Parathyroid adenoma (tissue), 2 donors: ENCODE data around the gene TMEM132D.

Experiments
- H2AFZ ChIP-seq: fragments of 300-600 bp; sonication (generic); one replicate; pipeline ENCODE4 v1.7.0; 2017; ENCODE audit warnings: antibody characterized with exemption, mild to moderate bottlenecking
- H3K27ac ChIP-seq: fragments of 300-600 bp; sonication (generic); one replicate; pipeline ENCODE4 v1.7.0; 2017
- H3K27me3 ChIP-seq: fragments of 300-600 bp; sonication (generic); one replicate; pipeline ENCODE4 v1.7.0; 2017; ENCODE audit warnings: low read length; ENCODE audit not compliant: control insufficient read depth, insufficient read depth
- H3K36me3 ChIP-seq: fragments of 300-600 bp; sonication (generic); one replicate; pipeline ENCODE4 v1.7.0; 2017; ENCODE audit warnings: low read length; ENCODE audit not compliant: control insufficient read depth, insufficient read depth
- H3K4me1 ChIP-seq: fragments of 300-600 bp; sonication (generic); one replicate; pipeline ENCODE4 v1.7.0; 2017; ENCODE audit warnings: control low read depth
- H3K4me2 ChIP-seq: fragments of 300-600 bp; sonication (generic); one replicate; pipeline ENCODE4 v1.7.0; 2017; ENCODE audit warnings: low read length
- H3K4me3 ChIP-seq: fragments of 300-600 bp; sonication (generic); one replicate; pipeline ENCODE4 v1.7.0; 2017; ENCODE audit warnings: low read depth, low read length
- H3K79me2 ChIP-seq: fragments of 300-600 bp; sonication (generic); one replicate; pipeline ENCODE4 v1.7.0; 2017; ENCODE audit warnings: control low read depth
- H3K9ac ChIP-seq: fragments of 300-600 bp; sonication (generic); one replicate; pipeline ENCODE4 v1.7.0; 2017; ENCODE audit warnings: mild to moderate bottlenecking
- H3K9me3 ChIP-seq: fragments of 300-600 bp; sonication (generic); one replicate; pipeline ENCODE4 v1.7.0; 2017; ENCODE audit warnings: low read length; ENCODE audit not compliant: control insufficient read depth
- CTCF ChIP-seq: fragments of 300-600 bp; sonication (generic); IDR thresholded peaks from one replicate; pipeline ENCODE4 v1.7.0; 2017; ENCODE audit warnings: antibody characterized with exemption, mild to moderate bottlenecking
- donor health status: primary hyperparathyroidism.

Gene TMEM132D

GRCh38 chr12:129096184-129096583, 807.6 kb downstream of the TMEM132D start:
- Histone ChIP-seq H3K36me3 (no peaks in the 10 kb centered on the region), H3K27me3 (no peaks in the 10 kb centered on the region), H3K27ac (no peak overlapping the region)

GRCh38 chr12:129089576-129089975, 814.2 kb downstream of the TMEM132D start:
- Histone ChIP-seq H2AFZ (no peak overlapping the region), H3K9ac (no peak overlapping the region), H3K4me1 (no peaks in the 10 kb centered on the region), H3K36me3 (no peaks in the 10 kb centered on the region), H3K27ac (no peak overlapping the region), H3K4me2 (no peak overlapping the region), H3K4me3 (no peak overlapping the region), H3K9me3 (no peaks in the 10 kb centered on the region), H3K79me2 (no peaks in the 10 kb centered on the region), H3K27me3 (no peaks in the 10 kb centered on the region)
- TF ChIP-seq CTCF: no peak

More at GRCh38 chr12:129096184-129096583, 807.6 kb downstream of the TMEM132D start:
- Histone ChIP-seq H3K4me3 (no peak overlapping the region), H3K9me3 (no peaks in the 10 kb centered on the region), H2AFZ (no peak overlapping the region), H3K4me2 (no peak overlapping the region), H3K4me1 (no peaks in the 10 kb centered on the region), H3K79me2 (no peaks in the 10 kb centered on the region), H3K9ac (no peak overlapping the region)
- no peak for TF ChIP-seq CTCF

DNA sequence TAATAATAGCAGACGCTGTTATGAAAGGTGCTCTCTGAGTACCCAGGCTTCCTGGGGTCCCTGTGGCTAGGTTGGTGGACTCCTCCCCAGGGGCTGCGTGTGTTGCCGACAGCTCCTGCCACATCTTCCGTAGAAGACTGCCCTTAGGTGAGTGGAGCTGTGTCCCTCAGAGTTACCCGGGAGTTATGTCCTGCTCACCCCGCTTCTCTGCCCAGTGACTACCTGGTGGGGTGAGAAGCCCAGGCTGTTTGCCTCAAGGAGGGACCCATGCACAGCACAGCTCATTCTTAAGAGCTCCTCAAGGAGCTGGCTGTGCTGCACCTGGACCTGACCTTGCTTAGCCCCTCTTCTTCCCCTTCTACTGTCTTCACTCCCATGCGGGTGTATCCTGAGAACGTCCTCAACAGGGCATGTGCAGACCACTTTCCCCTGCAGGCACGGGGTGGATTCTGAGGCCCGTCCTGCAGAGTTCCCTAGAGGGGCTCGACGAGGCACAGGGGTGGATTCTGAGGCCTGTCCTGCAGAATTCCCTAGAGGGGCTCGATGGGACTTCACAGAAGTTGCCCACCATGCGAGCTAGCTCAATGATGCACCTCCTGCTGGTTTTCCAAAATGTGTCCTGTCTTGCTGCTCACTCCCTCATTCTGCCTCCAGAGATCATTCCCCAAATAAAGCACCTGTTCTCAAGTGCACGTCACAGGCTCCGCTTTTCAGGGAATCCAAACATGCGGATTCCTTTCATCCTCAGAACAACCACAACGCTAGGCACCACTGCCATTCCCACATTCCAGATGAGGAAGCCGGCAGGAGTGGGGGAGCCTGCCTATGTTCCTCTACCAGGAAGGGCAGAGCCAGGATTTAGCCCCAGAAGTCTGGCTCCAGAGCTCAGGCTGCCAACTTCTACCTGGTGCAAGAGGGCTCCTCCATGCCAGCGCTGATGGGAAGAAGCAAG, 818.7 kb downstream of the TMEM132D start:
- no peak for TF ChIP-seq CTCF
- Histone ChIP-seq H3K9ac (no peak overlapping the region), H3K79me2 (no peaks in the 10 kb centered on the region), H3K27me3 (no peaks in the 10 kb centered on the region), H3K4me1 (no peaks in the 10 kb centered on the region), H3K36me3 (no peaks in the 10 kb centered on the region), H3K9me3 (no peaks in the 10 kb centered on the region), H3K27ac (no peak overlapping the region), H3K4me2 (no peak overlapping the region), H3K4me3 (no peak overlapping the region), H2AFZ (no peak overlapping the region)

DNA sequence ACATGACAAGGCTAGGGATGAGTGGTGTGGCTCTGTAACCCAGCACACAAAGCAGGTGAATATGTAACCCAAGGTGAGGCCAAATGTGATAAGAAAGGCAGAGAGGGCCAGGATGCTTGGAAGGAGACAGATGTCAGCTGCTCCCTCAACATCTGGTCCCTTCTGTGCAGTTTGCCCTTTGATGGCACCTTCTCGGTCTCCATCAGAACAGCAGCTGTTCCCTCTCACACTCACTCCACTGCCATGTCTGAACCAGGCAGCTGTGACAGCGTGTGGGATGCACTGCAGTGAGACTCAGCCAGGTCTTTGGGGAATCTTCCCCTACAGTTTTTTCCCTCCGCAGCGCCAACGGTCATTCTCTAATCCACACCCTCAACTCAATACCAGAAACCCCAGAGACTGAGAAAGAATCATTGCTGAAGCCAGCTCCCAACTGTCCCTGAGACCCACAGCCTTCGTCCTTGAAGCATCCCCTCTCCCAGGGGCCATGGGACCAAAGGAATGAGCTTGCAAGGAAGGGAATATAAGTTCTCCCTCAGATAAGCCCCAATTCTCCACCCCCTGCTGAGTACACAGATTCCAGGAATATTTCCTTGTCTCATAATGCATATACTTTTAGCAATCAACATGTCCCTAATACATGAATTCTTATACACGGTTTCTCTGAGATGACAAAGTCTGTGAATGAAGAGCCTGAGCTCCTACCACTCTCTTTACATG, 820.5 kb downstream of the TMEM132D start:
- Histone ChIP-seq H3K9ac (no peak overlapping the region), H3K36me3 (no peaks in the 10 kb centered on the region), H3K4me3 (no peak overlapping the region), H3K27me3 (no peaks in the 10 kb centered on the region), H3K4me1 (no peaks in the 10 kb centered on the region), H3K27ac (no peak overlapping the region), H3K79me2 (no peaks in the 10 kb centered on the region), H3K4me2 (no peak overlapping the region), H3K9me3 (no peaks in the 10 kb centered on the region), H2AFZ (no peak overlapping the region)
- no peak for TF ChIP-seq CTCF
